HG02938 (cell line): Measurements from ENCODE around the gene AKR1C8.
"Not testable (repeated sequence)": the region's sequence is repeated elsewhere in the genome, so short reads cannot be mapped to it uniquely, and the experiment has no call there.

Experiments
- ATAC-seq: cut with Tn5 transposase; IDR thresholded peaks from one replicate; pipeline ENCODE4 v1.9.1; 2021; ENCODE audit warnings: mild to moderate bottlenecking, moderate library complexity; ENCODE audit not compliant: unreplicated experiment

The AKR1C8 gene

GRCh38 chr10:5184987-5185775 lies at the start of gene AKR1C8:
Gene AKR1C8 (minus strand): TSS chr10:5185150. CDS start chr10:5185104, 46 bp downstream.
- ATAC-seq, result no peak

- ATAC-seq, result no peak
These were observed 49.3 kb upstream of the AKR1C8 start for GRCh38 chr10:5234106-5234860.

DNA sequence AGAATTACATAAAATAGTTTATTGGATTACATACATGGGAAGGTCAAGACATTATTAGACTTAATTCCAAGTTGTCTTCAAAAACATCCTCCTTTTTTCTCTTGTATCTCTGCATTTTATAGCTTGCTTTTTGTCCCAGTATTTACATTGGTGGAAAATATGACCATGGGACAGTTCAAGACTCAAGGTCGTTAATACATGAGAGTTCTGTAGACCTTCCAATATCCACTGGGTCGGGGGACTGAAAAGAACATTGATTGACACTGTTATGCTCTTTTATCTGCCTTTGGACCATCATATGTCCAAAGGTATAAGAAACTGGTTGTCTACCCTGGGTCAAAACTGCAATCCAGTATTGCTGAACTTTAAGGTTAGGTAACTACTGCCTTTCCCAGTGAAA lies 48.4 kb upstream of the AKR1C8 start:
- no peak for ATAC-seq

GRCh38 chr10:5229019-5229418 lies 44.1 kb upstream of the AKR1C8 start:
- no peak for ATAC-seq

- not testable (repeated sequence) for ATAC-seq
These were observed 38.0 kb upstream of the AKR1C8 start for GRCh38 chr10:5222942-5223341.

GRCh38 chr10:5219262-5219661 lies 34.3 kb upstream of the AKR1C8 start:
- no peak for ATAC-seq

GRCh38 chr10:5216801-5217200 lies 31.9 kb upstream of the AKR1C8 start:
- no peak for ATAC-seq

DNA sequence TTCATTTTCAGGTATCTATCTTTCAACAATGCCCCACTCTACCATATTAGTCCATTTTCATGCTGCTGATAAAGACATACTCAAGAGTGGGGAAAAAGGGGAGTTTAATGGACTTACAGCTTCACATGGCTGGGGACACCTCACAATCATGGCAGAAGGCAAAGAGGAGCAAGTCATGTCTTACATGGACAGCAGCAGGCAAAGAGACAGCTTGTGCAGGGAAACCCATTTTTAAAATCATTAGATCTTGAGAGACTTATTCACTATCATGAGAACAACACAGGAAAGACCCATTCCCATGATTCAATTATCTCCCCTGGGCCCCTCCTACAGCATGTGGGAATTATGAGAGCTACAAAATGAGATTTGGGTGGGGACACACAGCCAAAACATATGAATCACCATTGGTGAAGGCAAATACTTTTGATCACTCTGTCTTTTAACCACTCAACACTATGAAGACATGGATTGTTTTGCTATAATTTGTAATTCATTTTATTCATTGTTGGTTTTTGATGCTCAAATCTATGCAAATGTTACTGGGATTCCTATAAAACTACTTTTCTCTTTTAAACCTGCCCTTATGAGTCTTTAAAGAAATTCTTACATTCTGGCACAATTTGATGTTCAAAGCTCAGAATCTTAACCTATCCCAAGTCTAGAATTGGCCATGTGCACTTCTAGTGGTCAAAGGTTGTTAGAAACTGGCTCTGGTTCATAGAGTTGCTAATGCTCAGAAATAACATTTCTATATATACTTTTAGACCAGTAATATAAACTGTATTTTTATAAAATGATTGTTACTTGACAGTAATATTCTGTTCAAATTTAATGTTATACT lies 27.0 kb upstream of the AKR1C8 start:
- no peak for ATAC-seq

DNA sequence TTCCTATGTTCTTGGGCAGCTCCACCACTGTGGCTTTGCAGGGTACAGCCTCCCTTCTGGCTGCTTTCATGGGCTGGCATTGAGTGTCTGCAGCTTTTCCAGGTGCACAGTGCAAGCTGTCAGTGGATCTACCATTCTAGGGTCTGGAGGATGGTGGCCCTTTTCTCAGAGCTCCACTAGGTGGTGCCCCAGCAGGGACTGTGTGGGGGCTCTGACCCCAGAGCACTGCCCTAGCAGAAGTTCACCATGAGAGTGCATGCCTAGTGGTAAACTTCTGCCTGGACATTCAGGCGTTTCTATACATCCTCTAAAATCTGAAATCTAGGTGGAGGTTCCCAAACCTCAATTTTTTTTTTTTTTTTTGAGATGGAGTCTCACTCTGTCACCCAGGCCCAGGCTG lies 25.3 kb upstream of the AKR1C8 start:
- ATAC-seq, result not testable (repeated sequence)

GRCh38 chr10:5209776-5210175 lies 24.8 kb upstream of the AKR1C8 start:
- not testable (repeated sequence) for ATAC-seq

DNA sequence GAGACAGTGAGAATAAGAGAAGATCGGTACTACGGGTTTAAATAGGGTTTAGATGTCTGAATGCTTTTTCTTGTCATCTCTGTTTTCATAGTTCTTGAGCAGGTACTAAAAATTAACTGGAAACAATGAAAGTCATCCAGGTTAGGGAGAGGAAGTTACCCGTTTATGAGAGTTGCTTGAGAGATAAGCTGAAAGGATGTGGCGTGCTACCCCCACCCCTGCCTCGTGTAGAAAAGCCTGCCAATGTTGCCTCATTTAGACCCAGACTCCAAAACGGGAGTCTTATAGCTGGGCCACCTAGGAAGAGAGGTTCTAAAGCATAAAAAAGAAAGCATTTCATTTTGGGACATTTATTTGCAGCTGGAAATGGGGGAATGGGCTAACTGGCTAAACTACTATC lies 21.8 kb upstream of the AKR1C8 start:
- no peak for ATAC-seq

DNA sequence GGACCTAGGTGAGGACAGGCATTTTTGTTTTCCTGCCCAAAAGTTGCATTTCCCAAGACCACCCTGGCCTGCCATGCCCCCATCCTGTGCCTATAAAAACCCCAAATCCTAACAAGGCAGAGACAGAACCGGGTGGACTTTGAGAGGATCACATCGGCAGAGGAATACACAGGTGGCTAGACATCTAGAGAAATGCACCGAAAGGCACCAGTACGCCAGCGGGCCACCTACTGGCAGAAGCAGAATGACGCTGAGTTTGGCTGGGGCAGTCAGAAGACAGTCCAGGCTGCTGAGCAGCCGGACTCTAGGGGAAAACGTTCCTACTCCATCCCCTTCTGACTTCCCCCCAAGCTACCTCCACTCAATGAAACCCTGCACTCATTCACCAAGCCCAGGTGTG lies 14.4 kb upstream of the AKR1C8 start:
- no peak for ATAC-seq

DNA sequence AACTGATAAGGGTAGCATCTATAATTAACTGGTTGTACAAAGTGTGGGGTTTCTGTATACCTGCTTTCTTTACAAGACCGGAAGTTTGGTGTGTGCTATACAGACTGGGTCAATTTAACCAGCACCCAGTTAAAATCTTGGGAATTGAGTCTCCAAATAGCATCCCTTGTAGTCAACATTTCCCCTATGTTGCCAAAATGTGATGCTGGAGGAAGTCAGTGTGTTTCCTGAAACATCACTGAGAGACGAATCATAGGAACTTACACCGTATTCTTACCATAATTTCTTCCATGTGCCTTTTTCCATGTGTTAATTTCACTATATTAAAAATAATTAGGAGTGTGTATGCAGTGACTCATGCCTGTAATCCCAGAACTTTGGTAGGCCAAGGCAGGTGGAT lies 13.4 kb upstream of the AKR1C8 start:
- no peak for ATAC-seq

- no peak for ATAC-seq
These were observed 11.8 kb upstream of the AKR1C8 start, which contains the start of gene AKR1C4 for GRCh38 chr10:5196702-5197113. Gene AKR1C4 (plus strand): TSS chr10:5196837. CDS start chr10:5196868, 31 bp downstream.

DNA sequence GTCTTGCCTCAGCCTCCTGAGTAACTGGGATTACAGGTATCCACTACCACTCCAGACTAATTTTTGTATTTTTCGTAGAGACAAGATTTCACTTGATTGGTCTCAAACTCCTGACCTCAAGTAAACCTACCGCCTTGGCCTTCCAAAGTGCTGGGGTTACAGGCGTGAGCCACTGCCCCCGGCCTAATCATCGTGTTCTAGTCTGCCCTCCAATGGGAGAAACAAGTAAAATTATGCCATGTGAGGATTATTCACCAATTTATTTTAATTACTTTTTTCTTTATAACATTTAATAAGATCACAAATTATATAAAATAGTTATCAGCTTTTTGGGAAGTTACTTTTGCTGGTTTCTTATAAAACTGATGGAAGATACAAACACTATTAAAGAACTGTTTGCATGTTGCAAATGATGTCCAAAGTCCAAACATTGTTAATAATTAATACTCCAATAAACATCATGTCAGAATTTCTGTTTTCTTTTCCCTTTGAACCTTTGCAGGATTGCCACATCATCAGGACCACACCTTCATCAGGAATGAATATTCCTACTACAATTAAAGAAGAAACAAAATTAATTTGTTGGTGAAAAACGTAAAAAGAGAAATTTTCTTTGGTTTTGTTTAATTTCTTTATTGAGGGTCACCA lies 10.9 kb upstream of the AKR1C8 start:
- ATAC-seq, result no peak

DNA sequence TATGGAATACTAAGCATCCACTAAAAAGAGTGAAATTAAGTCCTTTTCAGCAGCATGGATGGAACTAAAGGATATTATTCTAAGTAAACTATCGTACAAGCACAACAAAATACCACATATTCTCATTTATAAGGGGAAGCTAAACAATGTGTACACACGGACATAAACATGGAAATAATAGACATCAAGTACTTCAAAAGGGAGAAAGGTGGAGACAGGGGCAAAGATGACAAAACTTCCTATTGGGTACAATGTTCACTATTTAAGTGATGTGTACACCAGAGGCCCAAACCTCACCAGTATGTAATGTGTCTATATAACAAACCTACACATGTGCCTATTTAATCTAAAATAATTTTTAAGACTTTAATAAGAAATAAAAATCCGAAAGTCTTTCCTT lies 9.5 kb upstream of the AKR1C8 start:
- no peak for ATAC-seq

GRCh38 chr10:5188358-5188757 lies 3.4 kb upstream of the AKR1C8 start:
- ATAC-seq, result no peak

DNA sequence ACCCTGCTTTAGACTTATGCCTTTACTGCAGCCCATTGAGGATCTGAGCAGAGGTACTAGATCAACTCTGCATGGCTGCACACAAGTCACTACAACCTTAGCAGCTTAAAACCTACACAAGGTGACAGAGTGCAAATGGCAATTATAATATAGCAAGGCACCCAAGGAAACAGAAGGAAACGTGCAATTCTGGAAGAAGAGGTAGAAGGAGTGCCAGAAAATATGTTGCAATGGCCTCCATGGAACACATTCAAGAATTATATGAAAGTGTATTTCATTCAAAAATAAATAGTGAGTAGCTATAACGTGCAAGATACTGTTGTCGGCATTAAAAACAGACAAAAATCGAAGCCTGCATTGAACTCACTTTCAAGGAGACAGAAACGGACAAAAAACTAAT lies 2.9 kb upstream of the AKR1C8 start:
- no peak for ATAC-seq

DNA sequence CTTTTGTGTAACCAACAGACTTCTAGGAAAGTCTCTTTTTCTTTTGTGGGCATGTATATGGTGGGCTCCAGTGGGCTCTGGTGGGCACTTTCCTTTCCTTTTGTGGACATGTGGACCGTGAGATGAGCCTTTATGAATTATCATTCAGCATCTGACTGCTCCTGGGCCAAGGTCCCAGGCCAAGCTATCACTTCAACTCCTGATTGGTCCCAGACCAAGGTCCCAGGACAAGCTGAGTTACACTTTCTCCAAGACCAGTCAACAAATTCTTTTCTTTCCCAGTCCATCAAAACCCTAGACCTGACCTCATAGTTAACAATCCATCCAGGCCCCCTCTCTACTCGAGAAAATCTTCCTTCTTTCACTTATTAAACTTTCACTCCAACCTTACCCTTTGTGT lies 1.0 kb downstream of the AKR1C8 start:
- no peak for ATAC-seq

DNA sequence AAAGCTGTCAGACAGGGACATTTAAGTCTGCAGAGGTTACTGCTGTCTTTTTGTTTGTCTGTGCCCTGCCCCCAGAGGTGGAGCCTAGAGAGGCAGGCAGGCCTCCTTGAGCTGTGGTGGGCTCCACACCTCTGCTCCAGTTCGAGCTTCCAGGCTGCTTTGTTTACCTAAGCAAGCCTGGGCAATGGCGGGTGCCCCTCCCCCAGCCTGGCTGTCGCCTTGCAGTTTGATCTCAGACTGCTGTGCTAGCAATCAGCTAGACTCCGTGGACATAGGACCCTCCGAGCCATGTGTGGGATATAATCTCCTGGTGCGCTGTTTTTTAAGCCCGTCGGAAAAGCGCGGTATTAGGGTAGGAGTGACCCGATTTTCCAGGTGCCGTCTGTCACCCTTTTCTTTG lies 4.4 kb downstream of the AKR1C8 start:
- ATAC-seq, result not testable (repeated sequence)

DNA sequence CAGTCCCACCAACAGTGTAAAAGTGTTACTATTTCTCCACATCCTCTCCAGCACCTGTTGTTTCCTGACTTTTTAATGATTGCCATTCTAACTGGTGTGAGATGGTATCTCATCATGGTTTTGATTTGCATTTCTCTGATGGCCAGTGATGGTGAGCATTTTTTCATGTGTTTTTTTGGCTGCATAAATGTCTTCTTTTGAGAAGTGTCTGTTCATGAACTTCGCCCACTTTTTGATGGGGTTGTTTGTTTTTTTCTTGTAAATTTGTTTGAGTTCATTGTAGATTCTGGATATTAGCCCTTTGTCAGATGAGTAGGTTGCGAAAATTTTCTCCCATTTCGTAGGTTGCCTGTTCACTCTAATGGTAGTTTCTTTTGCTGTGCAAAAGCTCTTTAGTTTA lies 9.4 kb downstream of the AKR1C8 start:
- ATAC-seq, result not testable (repeated sequence)
